ENCODE measurements around the gene SAMD10.

DNA sequence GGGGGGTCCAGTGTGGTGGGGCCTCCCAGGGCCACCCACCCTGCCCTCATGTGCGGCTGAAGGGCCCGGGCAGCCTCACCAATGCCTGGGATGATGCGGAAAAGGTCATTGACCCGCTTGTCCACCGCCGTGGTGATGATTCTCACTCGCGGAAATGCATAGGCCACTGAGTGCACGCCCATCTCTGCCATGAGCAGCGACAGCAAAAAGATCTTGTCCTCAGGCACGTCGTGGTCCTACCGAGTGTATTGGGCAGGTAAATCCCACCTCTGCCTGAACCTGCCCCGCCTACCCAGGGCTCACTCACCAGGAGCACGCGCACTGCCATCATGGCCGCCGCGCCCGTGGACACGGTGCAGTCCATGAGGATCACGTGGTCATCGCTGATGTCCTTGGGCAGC lies 39.4 kb downstream of the SAMD10 start:
- TF ChIP-seq CTCF (IDR thresholded peaks at IDR 0.05; ENCODE audit: low read depth, low read length, missing input control), result no peak
- no peak for TF ChIP-seq FOXA1 (IDR thresholded peaks at IDR 0.05)
- TF ChIP-seq RAD21 (IDR thresholded peaks at IDR 0.05), result no peak
- no peak for TF ChIP-seq GABPA (IDR thresholded peaks at IDR 0.05 in 1 of 2, conservative IDR thresholded peaks at IDR 0.05 in 1 of 2)
